GM06990 (cell line): ENCODE data around the gene GSK3A.

Experiments
- DNase-seq: peaks from one replicate; pipeline ENCODE4 v3.0.0-alpha.2; 2011; ENCODE audit not compliant: insufficient read length; ENCODE audit errors: extremely low read depth
- H3K27me3 ChIP-seq: replicated peaks from 2 replicates; pipeline ENCODE4 v1.6.0; 2011; ENCODE audit warnings: low read length; ENCODE audit not compliant: control insufficient read depth, insufficient read depth
- H3K36me3 ChIP-seq: 2 replicates; pipeline ENCODE4 v1.5.1; 2011; ENCODE audit warnings: low read length; ENCODE audit not compliant: control insufficient read depth, insufficient read depth
- H3K4me3 ChIP-seq: replicated peaks from 2 replicates; pipeline ENCODE4 v1.5.1; 2011; ENCODE audit warnings: low read depth, mild to moderate bottlenecking, control low read depth, low read length
- TF ChIP-seq, protein P1 (sequence below): IDR thresholded peaks from 2 replicates; pipeline ENCODE4 v1.5.1; 2011; ENCODE audit warnings: low read length, control low read depth, mild to moderate bottlenecking, inconsistent platforms; ENCODE audit not compliant: insufficient read depth, poor library complexity, severe bottlenecking

Gene GSK3A

DNA sequence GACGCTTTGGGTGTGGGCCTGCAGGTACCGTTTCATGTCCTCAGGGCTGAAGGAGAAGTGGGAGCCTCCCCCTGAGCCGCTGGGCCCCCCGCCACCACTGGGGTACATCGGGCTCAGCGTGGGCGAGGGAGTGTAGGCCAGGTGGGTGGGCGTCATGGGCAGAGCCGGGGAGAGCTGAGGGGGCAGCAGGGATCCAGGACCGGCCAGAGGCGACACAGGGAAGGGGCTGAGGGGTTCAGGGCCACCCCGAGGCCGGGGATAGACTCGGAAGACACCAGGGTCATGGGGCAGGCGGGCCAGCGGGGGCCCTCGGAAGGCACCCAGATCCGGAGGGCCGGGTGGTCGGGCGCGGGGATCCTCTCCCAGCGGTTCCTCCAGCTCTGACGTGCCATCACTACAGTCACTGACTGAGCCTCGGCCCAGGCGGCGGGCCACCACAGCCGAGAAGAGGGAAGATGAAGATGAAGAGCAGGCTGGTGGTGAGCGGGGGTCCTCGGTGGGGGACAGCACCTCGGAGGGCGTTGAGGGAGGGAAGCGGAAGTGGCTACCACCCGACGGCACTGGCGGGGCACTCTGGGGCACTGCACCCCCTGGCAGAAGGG lies 6.8 kb upstream of the GSK3A start:
- Histone ChIP-seq H3K36me3 (peaks cover 2% of the 10 kb centered on the region), H3K4me3 (no peak overlapping the region), H3K27me3 (no peaks in the 10 kb centered on the region)
- no peak for DNase-seq
- TF ChIP-seq, protein P1, sequence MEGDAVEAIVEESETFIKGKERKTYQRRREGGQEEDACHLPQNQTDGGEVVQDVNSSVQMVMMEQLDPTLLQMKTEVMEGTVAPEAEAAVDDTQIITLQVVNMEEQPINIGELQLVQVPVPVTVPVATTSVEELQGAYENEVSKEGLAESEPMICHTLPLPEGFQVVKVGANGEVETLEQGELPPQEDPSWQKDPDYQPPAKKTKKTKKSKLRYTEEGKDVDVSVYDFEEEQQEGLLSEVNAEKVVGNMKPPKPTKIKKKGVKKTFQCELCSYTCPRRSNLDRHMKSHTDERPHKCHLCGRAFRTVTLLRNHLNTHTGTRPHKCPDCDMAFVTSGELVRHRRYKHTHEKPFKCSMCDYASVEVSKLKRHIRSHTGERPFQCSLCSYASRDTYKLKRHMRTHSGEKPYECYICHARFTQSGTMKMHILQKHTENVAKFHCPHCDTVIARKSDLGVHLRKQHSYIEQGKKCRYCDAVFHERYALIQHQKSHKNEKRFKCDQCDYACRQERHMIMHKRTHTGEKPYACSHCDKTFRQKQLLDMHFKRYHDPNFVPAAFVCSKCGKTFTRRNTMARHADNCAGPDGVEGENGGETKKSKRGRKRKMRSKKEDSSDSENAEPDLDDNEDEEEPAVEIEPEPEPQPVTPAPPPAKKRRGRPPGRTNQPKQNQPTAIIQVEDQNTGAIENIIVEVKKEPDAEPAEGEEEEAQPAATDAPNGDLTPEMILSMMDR = no peak

DNA sequence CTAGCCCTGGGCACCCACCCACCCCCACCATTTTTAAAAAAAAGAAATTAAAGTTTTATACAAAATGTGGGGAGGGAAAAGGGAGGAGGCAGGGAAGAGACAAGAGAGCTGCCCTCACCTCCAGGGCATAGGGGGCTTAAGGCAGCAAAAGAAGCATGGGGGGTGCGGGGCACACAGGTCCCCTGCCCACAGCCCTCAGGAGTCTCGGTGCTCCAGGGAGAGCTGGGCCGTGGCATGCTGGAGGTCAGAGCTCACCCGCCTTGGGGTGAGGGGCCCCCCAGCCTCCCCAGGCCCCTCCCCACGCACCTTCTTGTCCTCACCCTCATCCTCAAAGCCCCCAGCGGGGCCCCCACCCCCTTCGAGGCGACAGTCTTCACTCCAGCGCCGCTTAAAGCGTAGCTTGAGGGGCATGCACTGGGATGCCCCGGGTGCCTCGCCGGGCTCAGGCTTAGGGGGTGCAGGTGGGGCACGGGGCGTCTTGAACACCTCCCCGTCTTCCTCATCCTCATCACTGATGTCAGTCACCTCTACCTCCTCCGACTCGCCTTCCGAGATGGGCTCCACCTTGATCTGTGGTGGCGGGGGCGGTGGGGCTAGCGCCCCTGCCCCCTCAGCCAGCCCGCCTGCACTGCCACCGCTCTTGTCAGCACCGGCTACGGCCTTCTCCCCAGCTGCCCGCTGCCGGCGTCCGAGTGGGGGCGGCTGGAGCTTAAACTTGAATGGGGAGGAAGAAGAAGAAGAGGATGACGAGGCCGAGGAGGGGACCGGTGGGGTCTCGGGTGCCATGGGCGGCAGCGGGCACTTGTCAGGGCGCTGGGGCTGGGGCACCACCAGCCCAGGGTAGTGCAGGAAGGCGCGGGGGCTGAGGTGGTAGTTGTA lies 6.1 kb upstream of the GSK3A start:
- TF ChIP-seq, protein P1 = no peak
- no peaks in the 10 kb centered on the region for H3K27me3 ChIP-seq
- H3K4me3 ChIP-seq = no peak overlapping the region
- peaks cover 2% of the 10 kb centered on the region for H3K36me3 ChIP-seq
- DNase-seq = no peak

DNA sequence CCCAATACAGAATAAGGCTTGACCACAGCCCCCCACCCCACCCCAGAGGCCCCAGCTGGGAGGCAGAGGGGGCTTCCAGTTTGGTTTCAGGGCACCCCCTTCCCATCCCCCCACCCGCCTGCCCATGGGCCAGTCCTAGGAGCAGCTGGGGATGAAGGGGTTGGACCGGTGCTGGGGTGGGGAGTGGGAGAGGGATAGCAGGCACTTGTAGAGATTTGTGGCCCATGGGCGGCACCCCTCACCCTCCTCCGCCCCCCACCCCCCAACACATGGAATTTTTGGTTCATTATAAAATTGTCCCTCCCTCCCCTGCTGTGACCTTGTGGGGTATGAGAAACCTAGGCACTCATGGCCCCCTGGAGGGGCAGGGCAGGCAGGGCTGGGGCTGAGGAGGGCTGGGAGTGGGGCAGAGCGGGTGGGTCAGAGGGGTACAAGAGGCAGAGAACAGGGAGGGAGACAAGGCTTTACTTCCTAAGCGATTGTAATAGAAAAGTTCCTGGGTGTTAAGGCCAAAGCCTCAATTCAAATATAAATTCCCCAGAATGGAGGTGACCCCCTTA lies 5.3 kb upstream of the GSK3A start:
- Histone ChIP-seq H3K36me3 (peaks cover 2% of the 10 kb centered on the region), H3K27me3 (no peaks in the 10 kb centered on the region), H3K4me3 (no peak overlapping the region)
- no peak for DNase-seq
- TF ChIP-seq, protein P1 = no peak

DNA sequence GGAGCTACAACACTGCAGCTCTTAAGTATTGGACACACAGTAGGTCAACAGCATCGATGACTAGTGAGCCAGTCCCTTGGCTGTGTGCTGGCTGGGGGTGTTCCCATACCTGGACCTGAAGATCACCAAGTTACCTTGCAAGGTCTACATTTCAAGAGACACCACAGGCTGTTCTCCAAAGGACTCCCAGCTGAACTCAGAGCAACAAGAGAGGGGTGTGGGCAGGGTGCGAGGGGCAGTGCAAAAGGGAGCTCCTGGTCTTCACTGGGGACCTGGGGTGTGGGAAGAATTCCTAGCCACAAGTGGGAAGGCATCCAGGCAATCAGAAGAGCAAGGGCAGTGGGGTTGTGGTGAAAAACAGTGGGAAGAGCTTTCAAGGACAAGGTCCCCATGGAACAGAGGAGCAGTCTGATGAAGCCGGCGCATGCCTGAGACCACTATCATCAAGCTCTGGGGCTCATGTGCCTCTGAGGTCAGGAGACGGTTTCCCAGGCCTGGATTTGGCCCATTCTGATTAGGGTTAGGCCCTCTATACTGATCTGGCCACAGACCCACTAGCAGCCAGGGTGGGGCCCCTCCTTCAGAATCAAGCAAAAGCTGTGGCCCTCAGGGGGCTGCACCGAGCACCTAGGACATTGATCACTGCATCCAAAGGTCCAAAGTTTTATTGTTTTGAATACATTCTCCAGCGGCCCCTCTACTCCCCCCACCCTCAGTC lies 4.7 kb upstream of the GSK3A start:
- no peaks in the 10 kb centered on the region for H3K27me3 ChIP-seq
- H3K4me3 ChIP-seq = no peak overlapping the region
- no peak for DNase-seq
- TF ChIP-seq, protein P1 = no peak
- H3K36me3 ChIP-seq = peaks cover 2% of the 10 kb centered on the region

DNA sequence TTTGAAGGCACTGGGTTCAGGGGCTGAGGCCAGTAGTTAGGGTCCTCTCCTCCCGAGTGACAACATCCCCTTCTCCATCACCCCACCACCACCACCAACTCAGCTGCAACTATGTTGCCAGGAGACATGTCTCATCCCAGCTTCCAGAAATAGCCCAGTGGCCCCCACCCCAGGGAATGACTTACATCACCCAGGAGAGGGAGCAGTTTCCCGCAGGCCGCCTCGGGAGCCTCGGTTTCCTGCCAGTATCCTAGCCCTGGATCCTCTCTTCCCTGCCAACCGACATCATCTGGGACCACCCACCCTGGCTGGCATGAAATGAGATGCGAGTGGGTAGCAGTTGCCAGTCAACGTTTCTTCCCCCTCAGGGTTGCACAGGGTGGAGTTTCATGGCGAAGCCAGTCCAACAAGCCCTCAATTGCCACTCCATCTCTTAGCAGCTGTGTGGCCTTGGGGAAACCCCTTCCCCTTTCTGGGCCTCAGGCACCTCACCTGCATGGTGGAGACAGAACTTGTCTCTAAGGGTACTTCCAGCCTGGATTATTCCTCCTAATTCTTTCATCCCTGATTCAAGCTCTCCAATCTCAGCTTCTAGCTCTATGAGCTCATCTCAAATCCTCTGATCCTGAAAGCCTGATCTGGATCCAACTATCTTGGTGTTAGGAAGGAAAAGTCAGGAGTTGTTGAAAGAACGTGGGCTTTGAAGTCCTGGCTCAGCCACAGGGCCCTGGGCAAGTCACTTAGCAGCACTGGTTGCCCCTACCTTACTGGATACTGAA lies 3.9 kb upstream of the GSK3A start:
- no peak for DNase-seq
- TF ChIP-seq, protein P1 = no peak
- Histone ChIP-seq H3K4me3 (no peak overlapping the region), H3K36me3 (peaks cover 2% of the 10 kb centered on the region), H3K27me3 (no peaks in the 10 kb centered on the region)
